HG02678 (cell line): ENCODE measurements around the gene IGSF9B.

Experiments used
- ATAC-seq: cut with Tn5 transposase; IDR thresholded peaks from one replicate; pipeline ENCODE4 v1.9.1; 2021; ENCODE audit warnings: mild to moderate bottlenecking, moderate library complexity; ENCODE audit not compliant: unreplicated experiment

The IGSF9B gene

DNA sequence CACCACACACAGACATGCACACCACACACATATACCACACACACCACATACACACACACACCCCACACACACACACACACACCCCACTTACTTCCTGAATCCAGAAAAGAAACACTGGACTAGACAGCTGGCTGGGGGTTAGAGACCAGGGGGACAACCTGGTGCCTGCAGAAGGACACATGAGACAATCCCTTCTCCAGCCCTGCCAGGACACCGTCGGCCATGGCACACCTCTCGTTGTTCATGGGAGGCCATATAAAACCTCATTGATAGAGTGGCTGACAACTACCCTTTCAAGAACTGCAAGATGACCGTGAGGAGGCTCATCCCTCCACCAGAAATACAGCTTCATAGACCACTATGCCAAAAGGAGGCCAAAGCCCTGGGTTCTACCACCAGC, 54.3 kb downstream of the IGSF9B start:
- no peak for ATAC-seq

DNA sequence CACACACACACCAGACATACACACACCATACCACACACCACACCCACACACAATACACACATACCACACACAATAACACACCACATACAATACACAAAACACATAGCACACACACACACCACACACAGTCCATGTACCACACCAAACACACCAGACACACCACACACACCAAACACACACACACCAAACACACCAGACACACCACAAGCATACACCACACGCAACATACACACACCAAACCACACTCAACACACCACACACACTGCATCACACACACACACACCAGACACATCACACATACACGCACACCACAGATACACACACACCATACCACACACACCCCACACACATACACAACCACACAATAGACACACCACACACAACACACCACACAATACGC, 54.8 kb downstream of the IGSF9B start:
- no peak for ATAC-seq

DNA sequence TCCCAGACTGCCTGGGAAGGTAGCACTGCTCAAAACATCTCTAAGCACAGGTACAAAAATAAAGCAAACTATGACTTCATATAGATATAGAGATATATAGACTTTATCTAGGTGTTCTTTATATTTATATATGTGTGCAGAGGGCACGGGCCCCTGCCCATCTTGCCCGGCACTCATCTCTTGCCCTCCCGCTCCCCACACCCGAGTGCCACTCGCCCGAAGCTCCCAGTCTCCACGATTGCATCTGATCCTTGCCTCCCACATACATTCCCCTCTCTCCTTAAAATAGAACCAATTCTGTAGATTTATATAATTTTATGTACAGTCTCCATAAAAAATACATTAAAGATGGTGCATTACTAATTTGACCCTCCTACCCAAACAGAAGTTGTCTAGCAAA, 55.5 kb downstream of the IGSF9B start:
- ATAC-seq, result no peak

DNA sequence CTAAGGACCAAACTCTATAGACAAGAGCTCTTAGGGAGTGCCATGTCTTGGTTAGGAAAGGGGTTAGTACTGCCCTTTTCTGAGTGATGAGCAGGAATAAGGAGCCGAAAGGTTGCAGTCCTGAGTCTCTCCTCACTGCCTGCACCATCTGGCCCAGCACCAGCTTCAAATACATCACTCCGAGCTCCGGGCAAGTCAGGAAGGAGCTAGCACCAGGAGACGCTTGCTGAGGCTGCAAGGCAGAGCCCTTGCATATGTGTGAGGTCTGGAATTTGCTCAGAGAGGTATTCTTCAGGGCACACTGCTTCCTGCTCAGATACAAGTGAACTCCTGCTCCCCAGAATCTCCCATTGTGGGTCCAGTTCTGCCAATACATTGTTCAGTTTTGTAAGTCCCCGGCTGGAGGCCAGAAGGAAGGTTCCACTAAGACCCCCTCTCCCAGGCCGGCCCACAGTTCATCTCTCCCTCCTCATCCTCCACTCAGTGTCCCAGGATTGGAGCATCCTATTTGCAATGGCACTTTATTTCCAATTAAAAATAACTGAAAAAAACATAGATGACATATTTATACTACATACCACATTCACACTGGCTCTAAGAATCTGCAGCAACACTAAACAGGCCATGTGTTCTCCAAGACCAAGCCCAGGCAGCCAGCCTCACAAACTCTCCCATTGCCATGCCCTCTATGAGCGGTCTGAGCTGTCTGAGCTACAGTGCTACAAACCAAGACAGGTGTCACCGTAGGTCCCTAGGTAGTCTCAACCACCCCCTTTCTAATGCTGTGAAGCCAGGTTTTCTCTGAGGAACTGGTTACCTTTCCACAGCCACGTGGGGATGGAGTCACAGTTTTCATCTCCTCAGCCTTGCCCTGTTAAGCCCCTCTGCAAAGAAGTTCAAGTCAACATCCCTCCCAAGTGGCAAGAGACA, 56.3 kb downstream of the IGSF9B start:
- no peak for ATAC-seq

DNA sequence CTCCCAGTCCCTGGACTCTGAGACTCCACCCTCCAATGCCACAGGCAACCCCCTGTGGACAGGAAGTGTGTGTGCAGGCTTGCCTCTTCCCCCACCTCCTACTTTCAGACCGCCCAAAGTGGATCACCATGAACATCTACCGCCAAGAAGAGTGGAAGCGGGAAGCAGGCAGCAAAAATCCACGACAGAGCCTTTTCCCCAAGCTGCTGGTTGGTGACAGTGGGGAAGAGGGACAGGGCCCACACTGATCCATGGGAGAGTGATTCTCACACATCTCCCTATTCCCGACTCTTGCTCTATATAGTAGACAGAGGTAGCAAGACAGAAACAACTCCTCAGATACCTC, 58.0 kb downstream of the IGSF9B start:
- ATAC-seq, result no peak

DNA sequence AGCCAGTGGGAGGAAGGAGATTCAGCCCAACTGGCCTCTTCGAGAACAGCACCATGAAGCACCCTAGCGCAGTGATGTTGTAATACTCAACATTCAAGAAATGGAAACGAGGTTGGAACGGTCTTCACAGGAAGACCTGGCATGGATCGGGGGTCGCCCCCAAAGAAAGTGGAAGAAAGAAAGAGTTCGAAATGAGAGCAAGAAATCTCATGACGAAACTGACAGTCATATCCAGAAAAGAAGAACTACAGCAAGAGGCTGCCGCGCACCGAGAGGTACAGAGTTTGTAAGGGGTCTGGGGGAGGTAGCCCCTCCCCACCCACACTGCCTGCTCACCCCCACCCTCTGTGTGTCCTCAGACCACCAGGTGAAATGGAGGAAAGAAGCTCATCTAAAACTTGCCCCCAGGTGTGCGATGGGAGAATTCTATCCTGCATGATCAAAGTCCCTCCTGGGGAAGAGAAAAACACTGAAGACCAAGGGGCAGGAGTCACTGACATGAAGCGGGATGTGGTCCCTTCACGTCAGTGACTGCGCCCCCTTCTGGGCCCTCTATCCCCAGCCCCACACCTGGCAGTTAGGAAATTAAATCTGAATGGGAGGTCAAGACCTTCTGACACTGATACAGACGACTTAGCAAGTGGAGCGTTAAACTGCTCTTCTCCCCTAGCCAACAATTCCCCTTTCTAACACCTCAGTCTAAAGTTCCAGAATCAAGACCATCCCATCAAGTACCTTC, 58.6 kb downstream of the IGSF9B start:
- peak; percentile 34 for ATAC-seq

DNA sequence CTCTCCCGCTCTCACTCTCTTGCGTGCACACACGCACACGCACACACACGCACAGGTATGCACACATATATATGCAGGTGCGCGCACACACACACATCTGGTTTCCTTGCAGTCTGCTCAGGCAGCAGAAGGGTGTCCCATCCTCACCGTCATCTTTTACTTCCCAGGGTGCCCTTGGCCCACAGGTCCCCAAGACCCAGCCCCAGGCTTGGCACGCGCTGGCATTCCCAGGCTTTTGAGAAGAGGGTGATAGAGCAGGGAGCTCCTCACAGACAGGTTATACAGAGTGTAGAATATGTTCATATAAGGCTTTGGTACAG, 59.5 kb downstream of the IGSF9B start:
- no peak for ATAC-seq

DNA sequence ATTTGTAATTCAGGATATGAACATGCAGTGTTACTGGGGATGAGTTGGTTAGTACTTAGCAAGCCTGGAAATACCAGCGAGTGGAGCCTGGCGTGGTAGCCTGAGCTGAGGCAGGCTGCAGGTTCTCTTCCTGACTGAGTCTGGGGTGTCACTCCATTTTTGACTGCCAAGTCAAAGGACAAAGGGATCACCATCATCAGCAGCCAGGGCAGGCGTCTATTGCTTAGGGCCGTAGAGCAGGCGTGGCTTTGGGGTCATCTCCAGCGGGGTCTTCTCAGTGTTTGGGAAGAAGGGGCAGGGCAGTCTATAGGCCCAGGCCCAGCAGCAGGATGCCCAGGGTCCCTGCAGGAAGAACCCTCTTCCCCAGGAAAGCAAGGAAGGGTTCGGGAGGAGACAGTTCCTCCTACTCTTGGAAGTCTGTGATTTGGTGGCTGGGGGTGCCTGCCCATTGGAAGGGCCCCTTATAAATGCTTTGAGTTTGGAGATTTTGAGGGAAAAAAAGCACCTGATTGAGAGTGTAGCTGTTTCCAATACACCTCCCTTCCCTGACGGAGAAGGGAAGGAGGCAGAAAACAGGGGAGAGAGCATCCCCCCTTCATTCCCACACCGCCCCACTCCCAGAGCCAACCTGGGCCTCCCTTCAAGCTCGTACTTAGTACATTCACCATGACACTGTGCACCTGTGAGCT, 60.0 kb downstream of the IGSF9B start:
- no peak for ATAC-seq

DNA sequence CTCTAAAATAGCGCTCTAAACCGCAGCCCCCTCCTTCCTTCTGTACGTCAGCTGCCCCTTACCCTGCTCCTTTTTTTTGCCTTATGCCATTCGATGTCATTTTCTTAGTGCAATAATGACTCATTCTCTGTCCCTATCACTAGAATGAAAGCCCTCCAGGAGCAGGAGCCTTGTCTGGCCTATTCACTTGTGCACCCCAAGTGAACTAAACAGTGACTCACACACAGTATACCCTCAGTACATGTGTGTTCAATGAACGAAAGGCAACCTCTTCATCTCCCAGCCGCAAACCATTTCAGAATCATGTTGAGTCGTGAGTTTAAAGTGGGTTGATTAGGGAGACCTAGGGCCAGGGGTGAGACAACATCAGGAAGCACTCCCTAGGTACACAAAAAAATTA, 60.7 kb downstream of the IGSF9B start:
- peak; percentile 36 for ATAC-seq

DNA sequence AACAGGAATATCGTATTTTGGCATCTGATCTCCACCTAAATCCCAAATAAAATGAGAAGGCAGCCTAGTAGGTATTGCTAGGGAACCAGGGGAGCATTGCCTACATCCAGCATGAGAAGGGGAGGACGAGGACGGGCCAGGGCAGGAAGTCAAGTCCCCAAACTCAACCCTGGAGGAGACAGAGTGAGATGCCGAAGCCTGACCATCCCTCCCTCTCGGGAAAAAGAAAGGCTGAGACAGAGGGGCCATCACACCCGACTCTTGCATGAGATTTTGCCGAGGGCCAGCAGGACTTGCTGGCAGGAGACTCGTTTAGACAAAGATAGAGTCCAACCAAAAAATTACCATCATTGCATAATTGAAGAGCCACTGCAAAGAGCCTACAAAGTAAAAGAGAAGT, 61.2 kb downstream of the IGSF9B start:
- ATAC-seq, result peak; percentile 25

DNA sequence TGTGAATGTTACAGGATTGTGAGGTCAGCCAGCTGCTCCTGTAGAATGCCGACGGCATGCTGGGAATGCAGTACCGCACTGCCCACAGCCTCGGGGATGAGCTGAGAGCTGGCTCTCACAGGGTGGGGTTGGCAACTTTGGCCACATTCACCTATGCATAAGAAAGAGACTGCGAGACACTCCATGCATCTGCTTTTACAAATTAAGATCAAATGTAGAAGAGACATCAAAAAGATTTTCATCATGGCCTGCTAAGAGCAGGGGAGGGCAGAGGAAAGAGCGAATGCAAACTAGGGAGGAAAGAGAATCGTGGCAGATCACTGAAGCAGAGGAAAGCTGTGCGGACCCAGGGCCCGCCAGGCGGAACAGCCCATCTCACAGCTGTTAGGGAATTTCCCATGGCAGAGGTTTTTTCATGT, 61.7 kb downstream of the IGSF9B start:
- ATAC-seq, result peak; percentile 75

DNA sequence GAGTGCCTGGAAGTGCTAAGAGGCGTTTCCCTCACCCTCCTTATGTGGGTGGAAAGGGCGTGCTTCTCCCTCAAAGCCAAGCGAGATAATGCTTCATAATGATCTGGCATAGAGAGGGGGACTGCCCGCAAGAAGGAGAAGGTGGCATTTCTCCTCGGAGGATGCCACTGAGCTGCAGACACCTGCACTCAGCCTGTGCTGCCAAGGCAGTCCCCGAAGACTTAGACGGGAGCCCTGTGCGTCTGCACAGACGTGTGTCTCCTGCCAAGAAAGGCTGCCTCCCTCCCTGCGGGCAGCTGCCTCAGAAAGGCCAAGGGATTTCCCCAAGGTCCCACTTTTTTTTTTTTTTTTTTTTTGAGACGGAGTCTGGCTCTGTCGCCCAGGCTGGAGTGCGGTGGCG, 63.4 kb downstream of the IGSF9B start:
- no peak for ATAC-seq

DNA sequence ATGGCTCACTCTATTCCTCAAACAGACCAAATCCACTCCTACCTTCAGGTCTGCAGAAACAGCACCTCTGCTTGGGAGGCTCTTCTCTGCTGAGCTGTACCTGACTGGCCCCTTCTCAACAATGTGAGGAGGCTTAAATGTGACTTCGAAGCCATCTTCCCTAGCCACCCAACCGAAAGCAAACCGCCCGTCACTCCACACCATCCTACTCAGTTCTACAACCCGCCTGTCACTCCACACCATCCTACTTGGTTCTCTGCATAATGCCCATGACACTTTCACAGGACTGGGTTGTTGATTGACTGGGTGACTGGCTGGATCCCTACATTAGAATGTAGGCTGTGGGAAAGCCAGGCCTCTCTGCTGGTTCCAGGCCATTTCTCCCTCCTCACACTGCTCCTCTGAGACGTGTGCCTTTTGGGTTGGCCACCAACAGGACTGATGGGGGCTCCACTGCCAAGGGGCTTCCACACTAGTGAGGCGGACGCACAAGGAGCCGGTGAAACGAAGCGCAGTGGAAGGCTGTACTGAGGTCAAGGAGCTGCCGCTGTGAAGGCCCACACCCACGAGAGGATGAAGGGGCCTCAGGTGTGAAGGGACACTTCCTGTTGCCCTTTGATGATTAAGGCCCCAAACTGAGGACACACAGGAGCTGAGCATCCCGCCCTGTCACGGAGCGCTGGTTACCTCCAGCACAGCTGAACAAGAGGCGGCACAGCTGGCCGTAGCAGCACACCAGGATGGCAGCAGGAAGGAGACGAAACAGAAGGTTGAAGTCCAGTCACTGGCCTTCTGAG, 64.0 kb downstream of the IGSF9B start:
- no peak for ATAC-seq

DNA sequence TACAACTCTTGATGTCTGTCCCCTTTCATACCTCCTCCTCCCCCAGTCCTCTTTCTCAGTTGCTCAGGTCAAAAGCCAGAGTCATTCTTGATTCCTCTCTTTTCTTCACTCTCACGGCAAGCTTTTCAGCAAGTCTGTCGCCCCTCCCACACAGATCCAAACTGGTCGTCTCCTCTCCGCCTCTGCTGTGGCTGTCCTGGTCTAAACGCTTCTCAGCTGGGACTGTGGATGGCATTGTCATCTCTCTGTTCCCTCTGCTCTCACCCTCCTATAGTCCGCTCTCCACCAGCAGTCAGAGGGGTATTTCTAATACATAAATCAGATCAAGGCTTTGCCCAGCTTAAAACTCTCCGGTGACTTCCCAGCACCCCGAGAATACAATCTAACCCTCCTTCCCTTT, 64.6 kb downstream of the IGSF9B start:
- ATAC-seq, result no peak

DNA sequence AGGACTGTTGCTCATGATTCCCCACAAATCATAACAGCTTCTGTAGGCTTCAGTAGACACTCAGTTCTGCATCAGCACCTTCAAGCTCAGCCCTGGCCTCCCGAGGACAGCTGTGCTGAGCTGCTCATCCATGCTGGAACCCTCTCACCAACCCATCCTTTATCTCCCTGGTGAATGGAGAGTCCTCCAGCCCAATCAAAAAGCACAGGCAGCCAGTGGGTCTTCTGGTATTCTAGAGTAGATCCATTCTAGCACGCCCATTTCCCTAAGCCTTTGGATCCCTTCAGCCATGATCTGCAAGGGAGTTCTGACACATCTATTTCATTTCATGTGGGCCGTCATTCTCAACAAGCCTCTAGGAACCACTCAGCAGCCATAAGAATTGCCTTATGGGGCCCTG, 66.9 kb downstream of the IGSF9B start:
- no peak for ATAC-seq

DNA sequence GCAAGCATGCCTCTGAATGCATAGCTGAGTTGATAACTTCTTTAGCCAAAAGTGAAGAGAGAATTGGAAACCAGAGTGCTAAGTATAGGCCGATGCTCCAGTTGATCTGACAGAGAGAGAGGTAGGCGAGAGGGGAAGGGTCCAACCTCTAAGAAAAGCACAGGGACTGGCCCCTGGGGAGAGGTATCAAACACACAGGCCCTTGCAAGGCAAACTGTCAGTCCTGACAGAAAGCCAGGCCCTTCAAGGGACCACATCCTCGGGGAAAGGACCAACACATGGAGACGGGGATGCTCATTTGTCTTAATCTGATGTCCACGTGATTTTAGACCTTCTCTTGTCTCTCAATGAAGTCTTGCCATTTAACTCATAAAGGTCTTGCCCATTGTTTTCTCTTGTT, 67.6 kb downstream of the IGSF9B start:
- no peak for ATAC-seq

DNA sequence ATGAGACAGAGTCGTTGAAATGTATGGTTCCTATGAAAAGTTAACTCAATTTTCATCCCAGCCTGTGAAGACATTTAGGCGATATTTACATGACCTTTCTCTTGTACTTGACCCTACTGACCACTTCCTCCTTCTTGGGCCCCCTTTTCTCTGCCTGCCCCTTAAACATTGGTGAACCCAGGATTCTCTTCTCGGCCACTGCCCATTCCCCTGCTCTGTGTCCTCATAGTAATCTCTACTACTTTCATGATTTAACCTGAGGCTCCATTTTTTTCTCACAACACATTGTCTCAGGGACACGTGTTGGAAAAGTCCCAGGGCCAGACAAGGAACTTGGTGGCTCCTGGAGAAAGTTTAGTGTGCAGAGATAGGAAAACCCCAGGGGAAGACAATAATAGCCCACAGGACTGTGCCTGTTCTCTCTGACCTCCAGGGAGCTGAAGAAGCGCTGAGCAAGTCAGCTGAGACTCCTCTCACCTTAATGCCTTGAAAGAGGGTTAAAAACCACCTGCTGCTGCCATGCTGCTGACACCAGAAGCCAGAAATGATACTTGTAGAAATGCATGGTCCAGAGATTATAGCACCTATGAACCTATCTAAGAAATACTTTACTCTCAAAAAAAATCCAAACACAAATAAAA, 69.0 kb downstream of the IGSF9B start:
- no peak for ATAC-seq

DNA sequence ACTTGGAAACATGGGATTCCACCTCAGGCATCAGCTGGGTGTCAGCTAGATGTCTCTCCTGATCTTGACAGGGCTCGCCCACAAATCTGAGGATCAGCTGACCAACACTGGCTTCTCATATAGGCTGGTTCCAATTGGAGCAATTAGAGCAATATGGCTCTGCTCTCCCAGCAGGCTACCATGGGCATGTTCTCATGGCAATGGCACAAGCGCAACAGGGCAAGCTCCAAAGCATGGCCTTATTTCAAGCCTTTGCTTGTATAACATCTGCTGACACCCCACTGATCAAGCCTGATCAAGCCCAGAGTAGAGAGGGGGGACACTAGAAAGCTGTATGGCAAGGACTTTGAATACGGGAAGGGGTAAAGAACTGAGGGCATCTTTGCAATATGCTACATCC, 70.7 kb downstream of the IGSF9B start:
- no peak for ATAC-seq

DNA sequence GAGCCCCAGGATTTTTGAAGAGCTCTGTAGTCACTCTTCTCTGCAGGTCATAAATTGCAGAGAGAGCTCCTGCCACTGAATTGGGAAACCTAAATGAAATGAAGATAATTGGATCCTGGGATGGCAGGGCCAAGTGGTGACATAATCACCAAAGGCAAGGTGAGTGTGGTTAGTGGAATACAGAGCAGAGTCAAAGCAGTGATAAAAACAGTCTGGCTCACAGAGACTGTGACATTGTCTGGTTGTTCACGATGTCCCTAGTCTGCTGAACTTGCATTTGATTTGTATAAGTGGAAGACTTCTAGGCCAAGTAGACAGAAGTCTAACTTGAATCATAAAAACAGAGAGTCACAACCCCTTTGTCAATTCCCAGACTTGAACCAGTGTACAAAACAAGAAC, 84.6 kb downstream of the IGSF9B start:
- no peak for ATAC-seq

DNA sequence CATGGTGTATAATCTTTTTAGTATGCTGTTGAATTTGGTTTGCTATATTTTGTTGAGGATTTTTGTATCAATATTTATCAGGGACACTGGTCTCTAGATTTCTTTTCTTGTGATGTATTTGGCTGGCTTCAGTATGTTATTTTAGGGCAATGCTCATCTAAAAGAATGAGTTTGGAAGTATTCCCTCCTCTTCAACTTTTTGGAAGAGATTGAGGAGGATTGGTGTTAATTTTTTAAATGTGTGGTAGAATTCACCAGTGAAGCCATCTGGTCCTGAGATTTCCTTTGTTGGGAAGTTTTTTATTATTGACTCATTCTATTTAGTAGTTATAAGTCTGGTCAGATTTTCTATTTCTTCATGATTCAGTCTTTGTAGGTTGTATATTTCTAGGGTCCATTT, 89.3 kb downstream of the IGSF9B start:
- ATAC-seq, result no peak

DNA sequence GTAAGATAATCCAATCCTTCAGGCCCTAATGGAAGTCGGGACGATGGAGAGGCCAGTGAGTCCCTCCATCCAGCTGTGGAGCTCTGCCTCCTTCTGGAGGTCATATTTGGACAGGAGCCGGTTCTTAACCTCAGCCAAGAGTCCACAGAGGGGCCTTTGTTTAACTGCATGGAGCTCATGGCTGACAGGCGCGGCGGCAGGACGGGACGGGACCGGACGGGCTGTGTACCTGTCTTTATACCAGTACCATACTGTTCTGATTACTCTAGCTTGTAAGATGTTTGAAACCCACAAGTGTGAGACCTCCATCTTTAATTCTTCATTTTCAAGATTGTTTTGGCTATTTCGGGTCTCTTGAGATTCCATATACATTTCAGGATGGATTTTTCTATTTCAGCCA, 91.3 kb downstream of the IGSF9B start:
- ATAC-seq, result no peak
